Measurements from ENCODE around the gene SH3GL1.

The SH3GL1 gene

GRCh38 chr19:4323692-4324091 lies 76.7 kb downstream of the SH3GL1 start:
- no peak for DNase-seq (ENCODE audit: low read depth)
- no peak overlapping the region for H3K4me3 ChIP-seq (ENCODE audit: low read depth, low read length)
- no peak for TF ChIP-seq CTCF (IDR thresholded peaks at IDR 0.05; ENCODE audit: low read depth, low read length, missing control alignments)

DNA sequence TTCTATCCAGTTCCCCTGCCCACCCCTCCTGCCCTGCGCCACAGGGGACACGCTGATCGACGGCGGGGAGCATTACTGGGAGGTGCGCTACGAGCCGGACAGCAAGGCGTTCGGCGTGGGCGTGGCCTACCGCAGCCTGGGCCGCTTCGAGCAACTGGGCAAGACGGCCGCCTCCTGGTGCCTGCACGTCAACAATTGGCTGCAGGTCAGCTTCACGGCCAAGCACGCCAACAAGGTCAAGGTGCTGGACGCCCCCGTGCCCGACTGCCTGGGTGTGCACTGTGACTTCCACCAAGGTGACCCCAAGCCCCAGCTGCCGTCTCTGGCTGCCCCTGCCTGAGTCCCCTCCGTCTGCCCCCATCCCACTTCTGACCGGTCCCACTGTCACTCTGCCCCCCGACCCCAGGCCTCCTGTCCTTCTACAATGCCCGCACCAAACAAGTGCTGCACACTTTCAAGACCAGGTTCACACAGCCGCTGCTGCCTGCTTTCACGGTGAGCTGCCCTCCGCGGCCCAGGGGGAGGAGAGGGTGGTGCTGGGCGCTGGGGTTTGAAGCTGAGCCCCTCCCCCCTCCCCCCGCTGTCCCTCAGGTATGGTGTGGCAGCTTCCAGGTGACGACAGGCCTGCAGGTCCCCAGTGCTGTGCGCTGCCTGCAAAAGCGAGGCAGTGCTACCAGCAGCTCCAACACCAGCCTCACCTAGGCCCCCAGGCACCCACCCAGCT lies 77.2 kb downstream of the SH3GL1 start:
- H3K4me3 ChIP-seq (ENCODE audit: low read depth, low read length), result no peak overlapping the region
- TF ChIP-seq CTCF (IDR thresholded peaks at IDR 0.05; ENCODE audit: low read depth, low read length, missing control alignments), result no peak
- no peak for DNase-seq (ENCODE audit: low read depth)

GRCh38 chr19:4320419-4320818 lies 79.9 kb downstream of the SH3GL1 start:
- H3K4me3 ChIP-seq (ENCODE audit: low read depth, low read length), result no peak overlapping the region
- no peak for DNase-seq (ENCODE audit: low read depth)
- no peak for TF ChIP-seq CTCF (IDR thresholded peaks at IDR 0.05; ENCODE audit: low read depth, low read length, missing control alignments)

DNA sequence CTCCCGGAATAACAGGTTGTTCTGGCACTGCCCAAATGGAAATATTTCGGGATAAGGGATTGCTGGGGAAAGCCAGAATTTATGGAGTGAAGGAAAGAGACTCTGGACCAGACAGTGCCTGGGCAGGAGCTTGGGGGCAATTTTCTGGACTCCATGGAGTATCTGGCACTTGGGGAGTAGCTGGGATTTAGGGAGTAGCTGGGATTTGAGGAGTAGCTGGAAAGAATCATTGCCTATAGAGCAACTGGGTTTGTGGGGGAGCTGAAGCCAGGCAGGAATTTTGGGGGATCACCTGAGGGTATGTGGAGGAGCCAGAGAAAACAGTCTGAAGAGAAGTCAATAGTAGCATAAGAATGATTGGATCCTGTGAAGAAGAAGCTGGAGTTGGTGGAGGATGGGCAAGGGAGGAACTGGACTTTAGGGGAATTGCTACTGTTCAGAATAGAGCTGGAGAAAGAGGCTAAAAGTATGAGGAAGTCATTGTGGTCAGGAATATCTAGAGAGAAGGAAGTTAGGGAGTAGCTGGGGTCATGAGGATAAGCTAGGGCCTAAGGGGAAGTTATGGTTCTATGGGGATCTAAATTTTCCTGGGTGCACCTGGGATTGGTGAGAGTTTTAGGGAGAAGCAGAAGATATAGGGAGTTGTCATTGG lies 81.2 kb downstream of the SH3GL1 start:
- TF ChIP-seq CTCF (IDR thresholded peaks at IDR 0.05; ENCODE audit: low read depth, low read length, missing control alignments), result no peak
- DNase-seq (ENCODE audit: low read depth), result no peak
- no peak overlapping the region for H3K4me3 ChIP-seq (ENCODE audit: low read depth, low read length)

DNA sequence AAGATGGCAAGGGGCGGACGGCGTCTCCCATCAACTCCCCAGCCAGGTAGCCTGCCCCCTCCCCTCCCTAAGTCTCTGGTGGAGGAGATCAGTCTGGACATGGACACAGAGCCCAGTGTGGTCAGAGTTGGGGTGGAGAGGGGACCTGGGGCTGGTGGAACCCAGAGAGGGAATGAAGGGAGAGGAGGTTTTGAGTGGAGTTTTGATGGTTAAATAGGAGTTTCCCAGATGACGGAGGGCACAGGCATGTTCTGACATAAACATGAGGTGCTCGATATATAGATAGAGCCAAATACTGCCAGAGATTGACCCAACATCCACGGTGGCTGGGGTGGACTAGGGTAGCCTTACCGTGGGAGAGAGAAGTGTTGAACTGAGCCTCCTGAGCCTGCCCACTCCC lies 81.9 kb downstream of the SH3GL1 start:
- no peak for TF ChIP-seq CTCF (IDR thresholded peaks at IDR 0.05; ENCODE audit: low read depth, low read length, missing control alignments)
- no peak overlapping the region for H3K4me3 ChIP-seq (ENCODE audit: low read depth, low read length)
- no peak for DNase-seq (ENCODE audit: low read depth)

DNA sequence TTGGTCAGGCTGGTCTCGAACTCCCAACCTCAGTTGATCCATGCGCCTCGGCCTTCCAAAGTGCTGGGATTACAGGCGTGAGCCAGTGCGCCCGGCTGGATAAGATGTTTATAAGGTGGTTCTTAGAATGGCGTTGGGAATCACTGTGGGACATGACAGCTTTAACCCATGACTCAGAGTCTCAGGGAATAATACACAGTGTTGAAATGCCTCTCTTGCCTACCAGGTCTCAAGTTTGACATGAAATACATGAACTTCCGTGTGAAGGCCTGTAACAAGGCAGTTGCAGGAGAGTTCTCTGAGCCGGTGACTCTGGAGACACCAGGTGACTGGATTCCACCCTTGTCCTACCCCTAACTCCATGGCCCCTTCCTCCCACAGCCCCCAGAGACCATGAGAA lies 83.4 kb downstream of the SH3GL1 start:
- no peak for TF ChIP-seq CTCF (IDR thresholded peaks at IDR 0.05; ENCODE audit: low read depth, low read length, missing control alignments)
- DNase-seq (ENCODE audit: low read depth), result no peak
- no peak overlapping the region for H3K4me3 ChIP-seq (ENCODE audit: low read depth, low read length)
